GM20431 (cell line): Measurements from ENCODE around the gene INTS3.

Experiments used
- in situ Hi-C: fragments of 300-500 bp; cut with MseI, MboI; formaldehyde crosslinking; loops from one replicate; pipeline ENCODE4 v1.15.0; 2020; ENCODE audit warnings: low sequenced_read_pairs; ENCODE audit not compliant: unreplicated experiment

The INTS3 gene

DNA sequence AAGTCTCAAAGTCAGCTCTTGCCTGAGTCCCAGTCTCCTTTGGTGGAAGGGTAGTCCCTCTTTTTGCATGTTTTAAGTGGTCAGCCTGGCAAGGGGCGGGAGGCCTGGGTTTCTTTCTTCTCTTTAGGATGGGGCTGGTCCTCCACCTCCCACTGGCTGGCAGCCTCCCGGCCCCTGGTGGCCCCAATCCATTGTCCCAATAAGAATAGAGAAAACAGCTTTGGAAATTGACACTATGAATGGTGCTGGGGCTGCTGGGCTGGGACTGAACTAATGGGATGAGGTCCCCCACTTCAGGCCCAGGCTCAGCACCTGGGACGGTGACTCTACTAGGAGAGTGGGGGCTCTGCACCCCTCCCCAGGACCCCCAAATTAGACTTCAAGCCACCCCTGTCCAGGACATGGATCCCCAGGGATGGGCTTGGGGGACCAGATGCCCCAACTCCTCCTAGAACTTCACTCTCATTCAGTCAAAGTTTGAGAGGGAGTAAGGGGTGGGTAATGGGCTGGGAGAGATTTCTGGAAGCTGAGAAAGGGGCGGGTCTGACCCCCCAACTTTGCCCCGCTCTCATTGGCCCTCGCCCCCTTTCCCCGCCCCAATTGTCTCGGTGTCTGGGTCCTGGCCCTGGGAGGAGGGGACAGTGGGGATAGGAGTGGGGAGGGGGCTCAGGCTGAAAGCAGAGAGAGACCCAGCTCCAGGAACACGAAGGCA is 65.6 kb downstream of the INTS3 start:
- in situ Hi-C loops, result no loop called here

DNA sequence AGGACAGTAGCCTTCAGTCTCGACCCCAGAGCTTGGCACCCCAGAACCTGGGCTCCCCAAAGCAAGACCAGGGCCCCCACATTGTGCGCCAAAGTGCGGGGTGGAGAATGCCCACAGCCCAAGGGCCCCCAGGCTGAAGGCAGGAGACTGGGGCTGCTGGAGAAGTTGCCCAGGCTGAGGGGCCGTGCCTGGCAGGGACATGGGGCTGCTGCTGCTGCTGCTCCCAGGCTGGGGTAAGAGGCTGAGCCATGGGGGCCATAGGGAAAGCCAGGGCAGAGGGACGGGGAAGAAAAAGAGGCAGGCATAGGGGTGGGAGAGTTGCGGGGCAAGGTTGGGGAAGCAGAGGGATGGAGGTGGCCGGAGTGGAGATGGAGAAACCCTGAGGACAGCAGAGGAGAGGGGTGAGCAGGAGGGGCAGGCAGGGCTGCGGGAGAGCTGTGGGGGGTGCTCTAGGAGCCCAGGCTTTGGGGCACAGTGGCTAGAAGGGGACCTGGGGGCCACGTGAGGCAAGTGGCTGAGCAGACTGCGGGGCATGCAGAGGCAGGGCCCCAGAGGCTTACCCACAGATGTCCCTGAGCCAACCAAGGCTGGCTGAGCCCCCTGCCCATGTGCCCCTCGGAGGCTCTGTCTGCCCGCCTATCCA is 66.2 kb downstream of the INTS3 start:
- in situ Hi-C loops, result no loop called here

DNA sequence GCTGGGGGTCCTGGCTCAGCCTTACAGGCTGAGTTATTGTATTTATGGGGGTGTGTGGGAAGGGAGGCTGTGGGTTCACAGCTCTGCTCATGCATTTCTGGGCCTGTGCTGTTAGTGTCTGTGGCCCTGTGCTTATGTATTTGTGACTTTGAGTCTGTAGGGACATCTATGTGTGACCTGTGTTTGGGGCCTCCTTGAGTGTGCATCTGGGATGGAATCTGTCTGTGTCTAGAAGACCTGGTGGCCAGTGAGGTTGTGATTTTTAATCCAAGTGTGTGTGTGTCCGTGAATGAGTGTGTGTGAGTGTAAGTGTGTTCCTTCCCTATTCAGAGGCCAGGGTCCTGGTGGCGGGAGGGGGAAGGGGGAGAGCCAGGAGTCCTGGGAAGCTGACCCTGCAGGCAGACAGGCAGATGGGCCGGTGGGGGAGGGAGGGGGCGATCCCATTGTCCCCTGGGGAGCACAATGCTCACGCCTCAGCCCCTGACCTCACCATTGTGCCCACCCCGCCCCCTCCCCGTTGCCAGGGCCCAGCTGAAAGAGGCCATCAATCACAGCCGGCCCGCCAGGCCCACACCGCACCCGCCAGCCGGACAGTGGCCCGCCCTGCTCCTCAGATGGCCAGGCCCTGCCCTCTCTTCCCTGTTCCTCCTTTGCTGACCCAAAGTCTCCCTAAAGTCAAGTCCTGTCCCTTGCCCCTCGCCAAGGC is 66.9 kb downstream of the INTS3 start:
- in situ Hi-C loops, result no loop called here

DNA sequence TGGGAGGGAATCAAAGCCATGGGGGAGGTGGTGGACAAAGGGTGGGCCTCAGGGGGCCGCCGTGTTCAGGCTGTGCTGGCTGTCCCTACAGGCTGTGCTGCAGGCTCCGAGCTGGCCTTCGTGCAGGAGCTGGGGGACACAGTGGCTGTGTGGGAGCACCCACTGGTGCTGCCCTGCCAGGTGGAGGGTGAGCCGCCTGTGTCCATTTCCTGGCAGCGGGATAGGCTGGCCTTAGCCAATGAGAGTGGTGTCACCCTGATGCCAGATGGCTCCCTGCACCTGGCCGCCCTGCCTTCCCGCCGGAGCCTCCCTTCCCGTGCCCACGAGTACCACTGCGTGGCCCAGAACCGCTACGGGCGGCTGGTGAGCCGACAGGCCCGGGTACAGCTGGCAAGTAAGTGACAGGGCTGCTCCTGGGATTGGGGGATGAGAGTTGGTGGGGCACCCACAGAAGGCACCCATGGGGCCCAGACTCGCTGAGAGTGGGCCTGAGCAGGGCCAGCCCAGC is 67.5 kb downstream of the INTS3 start:
- in situ Hi-C loops, result no loop called here

DNA sequence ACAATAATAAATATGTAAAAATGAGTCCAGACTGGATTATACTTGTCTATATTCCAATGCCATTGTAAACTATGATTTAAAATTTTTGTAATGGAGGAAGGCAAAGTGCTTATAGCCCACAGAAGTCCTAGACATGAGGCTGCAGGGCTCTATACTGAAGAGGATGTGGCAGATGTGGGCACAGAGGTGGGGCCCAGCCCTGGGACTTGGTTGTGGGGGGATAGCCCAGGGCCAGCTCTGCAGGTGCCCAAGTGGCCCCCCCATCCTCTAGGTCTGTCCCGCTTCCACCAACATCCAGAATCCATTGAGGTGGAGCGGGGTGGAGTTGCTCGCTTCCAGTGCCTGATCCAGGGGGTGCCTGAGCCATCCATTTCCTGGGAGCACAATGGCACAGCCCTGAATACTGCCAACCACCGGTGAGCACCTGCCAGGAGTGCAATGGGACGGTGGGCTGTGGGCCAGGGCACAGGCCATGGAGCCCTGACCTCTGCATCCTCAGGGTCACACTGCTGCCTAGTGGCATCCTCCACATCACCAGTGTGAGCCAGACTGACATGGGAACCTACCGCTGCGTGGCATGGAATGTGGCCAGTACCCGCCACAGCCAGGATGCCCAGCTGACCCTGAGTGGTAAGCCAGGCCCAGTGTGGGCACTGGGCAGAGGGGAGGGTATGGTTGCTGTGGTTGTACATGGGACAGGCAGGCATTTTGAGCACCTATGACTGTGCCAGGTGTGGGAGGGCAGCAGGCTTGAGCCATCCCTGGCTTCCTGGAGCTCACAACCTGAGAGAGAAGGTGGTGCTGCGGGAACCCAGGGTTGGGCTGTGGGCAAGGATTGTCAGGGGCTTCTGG is 68.3 kb downstream of the INTS3 start:
- in situ Hi-C loops, result no loop called here

DNA sequence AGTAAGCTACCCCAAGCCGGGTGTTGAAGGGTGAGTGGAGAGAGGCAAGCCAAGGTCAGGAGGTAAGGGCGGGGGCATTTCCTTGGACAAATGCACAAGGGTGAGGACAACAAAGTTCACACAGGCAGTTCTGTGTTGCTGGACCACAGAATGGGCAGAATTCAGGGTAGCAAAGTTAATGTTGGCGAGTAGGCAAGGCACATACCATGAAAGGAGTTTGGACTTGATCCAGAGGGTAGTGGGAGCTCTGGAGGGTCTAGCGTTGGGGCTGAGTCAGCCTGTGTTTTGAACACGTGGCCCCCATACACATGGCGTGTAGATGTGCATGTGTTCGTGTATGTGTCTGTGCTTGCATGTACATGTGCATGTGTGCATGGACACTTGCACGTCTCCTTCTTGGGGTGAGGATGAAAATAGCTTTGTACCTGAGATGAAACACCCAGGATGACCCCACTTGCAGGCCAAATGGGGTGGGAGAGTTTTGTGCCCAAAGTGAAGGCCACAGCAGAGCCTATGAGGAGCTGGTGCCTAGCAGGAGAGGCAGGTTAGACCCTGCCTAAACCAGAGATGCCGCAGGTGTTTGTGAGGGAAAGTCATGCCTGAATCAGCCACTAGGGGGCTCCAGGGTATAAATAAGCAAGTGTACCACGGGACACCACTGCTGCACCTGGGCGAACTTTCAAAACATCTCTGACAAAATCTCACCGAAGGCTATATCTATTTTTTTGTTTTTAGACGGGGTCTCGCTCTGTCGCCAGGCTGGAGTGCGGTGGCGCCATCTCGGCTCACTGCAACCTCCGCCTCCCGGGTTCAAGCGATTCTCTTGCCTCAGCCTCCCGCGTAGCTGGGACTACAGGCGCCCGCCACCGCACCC is 69.2 kb downstream of the INTS3 start:
- in situ Hi-C loops, result no loop called here

DNA sequence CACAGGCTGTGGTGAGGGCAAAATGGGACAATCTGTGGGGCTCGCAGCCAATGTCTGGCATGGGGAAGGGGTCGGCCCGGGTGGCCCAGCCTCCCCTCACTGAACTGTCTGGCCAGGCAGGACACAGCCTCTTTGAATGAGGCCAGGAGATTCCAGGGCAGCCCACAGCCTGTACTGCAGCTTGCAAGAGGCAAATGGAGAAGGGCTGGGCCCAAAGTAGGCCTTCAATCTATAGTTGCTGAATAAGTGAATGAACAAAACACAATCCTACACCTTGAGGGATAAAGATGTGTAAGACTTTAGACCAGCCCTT is 70.6 kb downstream of the INTS3 start:
- in situ Hi-C loops, result no loop called here

DNA sequence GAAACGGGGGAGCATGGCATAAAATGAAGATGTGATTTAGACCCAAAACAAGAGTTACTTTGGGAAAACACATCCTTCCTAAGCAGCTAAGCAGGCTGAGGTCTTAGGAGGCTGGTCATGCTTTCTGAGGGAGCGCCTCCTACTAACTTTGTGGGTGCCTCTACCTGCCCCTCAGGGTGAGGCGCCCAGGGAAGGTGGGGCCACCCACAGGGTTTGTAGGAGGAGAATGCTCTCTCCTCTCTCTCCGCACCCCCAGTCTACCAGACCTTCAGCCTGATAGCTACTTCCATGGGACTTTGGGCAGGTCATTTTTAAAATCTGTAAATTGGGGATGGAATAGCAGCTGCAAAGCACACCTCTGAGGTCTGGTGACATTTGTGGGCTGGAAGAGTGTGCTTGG is 71.2 kb downstream of the INTS3 start:
- in situ Hi-C loops, result no loop called here

DNA sequence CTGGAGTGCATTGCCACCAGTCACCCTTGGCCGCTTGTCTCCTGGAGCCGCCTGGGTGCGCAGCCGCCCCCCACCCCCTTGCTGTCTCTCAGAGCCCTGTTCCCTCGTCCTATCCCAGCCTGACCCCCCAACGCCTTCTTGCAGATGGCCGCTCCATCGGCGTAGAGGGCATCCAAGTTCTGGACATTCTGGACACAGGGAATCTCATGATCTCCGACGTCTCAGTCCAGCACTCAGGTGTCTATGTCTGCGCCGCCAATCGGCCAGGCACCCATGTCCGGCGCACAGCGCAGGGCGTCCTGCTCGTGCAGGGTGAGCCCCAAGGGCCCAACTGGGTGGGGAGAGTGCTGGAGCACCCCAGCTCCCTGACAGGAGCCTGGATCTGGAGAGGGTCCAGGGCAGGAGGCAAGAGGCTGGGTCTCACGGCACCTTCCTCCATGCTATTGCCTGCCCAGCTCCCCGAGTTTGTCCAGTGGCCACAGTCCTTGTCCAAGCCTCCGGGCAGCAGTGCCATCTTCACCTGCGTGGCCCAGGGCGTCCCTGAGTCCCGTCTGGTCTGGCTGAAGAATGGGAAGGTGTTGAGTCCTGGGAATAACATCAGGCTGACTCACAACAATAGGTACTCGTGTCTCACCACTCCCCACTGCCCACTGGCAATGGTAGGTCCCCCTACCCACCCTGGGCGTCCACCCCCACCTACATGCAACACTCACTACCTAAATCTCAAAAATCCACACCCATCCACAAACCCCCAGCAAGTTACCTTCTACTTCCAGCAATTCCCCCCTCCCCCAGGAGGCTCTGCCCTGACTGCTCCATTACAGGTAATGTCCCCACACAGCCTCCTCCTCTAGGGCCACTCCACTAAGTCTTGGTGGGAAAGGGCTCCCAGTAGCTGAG is 72.0 kb downstream of the INTS3 start:
- in situ Hi-C loops, result no loop called here

DNA sequence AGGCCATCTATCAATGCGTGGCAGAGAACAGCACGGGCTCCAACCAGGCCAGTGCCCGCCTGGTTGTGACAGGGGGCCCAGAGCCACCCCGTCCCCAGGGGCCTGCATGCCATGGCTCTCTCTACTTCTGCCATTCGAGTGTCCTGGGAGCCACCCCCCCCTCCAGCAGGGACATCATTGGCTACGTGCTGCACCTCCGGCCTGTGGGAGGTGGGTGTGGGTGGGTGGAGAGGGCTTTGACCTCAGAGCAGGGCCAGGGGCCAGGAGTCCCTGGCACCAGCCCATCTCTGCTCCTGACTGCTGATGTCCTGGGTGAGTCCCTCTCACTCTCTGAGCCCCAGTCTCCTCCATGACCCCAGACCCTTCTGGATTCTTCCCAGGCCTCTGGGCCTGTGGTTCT is 72.7 kb downstream of the INTS3 start:
- in situ Hi-C loops, result no loop called here

DNA sequence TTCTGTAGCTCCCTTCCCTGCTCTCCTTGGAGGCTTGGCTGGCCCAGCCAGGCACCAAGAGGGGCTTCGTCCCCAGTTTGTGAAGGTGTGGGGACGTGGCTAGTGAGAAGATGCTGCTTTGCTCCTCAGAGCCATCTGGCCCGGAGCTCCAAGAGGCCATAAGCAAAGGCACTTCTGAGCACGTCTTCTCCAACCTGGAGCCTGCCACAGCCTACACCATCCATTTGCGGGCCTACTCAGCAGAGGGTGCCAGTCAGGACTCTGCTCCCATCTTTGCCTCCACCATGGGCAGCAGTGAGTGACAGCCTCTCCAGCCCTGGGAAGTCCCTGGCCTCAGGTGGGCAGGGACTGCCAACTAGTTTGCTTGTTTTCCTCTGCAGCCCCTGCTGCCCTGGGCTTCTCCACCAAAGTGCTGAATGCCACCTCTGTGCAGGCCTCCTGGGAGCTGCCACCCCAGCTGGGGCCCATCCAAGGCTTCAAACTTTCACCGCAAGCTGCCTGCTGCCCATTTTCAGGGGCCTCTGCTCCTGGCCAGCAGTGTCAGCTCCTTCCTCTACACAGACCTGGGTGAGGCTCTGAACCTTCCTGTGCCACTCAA is 73.3 kb downstream of the INTS3 start:
- in situ Hi-C loops, result no loop called here

DNA sequence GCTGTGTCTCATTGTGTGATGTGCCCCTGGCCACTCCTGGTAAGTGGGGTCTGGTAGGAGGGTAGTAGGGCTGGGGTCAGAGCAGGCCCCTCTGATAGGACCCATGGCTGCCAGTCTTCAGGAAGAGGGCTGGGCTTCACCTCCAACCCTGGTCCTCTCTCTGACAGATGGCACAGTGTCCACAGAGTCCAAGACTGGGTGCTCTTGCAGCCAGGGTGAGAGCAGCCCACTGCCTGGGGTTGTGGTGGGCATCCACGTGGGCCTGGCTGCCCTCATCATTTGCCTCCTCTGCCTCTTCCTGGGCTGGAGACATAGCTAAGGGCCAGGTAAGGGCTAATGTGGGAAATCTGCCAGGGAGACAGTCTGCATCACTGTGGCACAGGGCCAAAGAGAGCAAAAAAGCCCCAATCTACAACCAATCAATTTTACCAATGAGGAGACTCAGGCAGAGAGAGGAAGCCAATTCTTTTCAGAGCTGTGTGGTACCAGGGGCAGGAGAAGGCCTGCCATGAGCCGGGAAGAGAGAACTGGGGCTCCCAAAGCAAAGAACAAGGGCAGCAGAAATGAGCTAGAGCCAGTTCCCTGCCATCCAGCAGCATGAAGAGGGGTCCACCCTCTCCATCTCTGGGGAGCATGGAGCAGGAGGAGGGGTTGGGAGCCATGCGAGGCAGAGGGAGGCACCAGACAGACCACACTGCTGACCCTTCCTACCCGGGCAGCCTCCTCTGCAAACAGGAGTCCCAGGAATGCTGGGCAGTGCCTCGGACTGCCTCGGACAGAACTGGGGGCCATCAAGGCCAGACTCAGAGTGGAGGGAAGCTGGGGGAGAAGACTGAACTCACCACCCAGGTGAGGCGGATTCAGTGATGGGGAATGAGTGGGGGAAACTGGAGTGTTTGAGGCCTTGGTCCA is 74.2 kb downstream of the INTS3 start:
- in situ Hi-C loops, result no loop called here

DNA sequence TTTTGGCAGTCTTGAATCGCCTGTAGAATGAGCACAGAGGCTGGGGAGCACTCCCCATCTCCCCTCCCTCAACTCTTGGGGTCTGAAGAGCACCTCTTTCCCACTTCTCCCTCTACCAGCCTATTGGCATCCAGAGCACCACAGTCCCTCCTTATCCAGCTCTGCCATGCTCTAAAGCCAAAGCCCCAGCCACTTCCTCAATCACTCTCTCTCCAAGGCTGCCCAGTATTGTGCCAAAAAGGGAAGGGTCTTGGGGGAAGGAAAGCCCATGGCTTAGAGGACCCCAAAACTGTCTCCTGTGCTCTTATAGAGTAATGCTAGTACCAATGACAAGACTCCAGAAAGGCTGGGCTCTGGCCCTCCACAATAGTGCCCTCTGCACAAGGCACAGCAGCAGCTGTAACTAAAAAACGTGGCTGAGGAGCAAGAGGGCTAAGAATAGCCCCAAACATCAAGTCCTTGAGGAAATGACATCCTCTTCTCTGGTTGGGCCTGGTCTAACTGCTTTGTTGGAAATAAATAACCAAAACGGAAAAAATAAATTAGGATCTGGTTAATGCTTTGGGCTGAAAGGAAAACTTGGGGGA is 75.7 kb downstream of the INTS3 start:
- in situ Hi-C loops, result no loop called here

DNA sequence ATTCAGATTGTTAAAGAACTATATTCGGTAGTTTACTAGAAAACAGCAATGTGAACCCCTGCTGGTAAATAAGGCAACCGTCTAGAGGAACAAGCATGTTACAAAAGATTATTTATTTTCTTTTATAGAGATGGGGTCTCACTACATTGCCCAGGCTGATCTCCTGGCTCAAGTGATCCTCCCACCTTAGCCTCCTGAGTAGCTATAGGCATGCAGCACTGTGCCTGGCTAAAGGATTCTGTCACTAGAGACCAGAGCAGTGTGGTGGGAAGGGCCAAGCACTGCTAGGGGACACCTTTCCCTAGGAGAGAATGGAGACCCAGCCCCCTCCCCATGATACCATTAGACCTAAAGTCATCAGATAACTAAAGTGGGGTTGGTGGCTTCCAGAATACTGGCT is 76.3 kb downstream of the INTS3 start:
- in situ Hi-C loops, result no loop called here

DNA sequence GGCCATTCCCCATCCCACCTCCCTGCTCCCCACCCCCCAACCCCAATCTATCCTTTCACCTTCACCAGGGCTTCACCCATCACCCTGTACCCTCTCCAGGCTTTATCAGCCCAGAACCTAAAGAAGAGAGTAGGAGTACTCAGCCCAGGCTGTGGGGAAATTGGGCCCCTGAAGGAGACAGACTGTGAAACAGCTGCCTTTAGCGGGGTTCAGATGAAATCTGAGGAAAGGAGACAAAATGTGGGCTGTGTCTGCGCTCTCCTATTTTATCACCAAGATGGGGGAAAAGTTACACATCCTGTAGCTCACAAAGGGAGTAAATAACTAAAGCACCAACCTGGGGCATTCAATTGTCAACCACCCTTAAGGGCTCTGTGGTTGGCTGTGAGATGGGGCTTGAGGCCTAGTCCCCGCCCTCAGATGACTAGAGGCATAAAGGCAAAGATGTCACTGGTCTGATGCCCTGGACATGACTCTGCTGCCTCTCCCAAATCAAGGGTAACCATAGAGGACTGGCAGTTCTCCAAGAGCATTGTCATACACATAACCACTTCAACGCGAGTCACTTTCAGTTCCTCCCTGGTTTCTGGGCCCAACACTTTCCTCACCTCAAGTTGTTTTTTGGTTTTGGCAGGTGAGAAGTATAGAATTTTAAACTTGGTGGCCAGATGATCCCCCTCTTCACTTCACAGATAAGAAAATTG is 77.3 kb downstream of the INTS3 start:
- in situ Hi-C loops, result no loop called here
